Fibroblast of lung (primary cell): ENCODE measurements around the gene CCDC102A.

Experiments
- CTCF ChIP-seq, 2 donors: IDR thresholded peaks in 1 of 2; conservative IDR thresholded peaks in 1 of 2; 1 replicate in 1 of 2; 2 replicates in 1 of 2; pipeline ENCODE4 v1.5.1; 2011 to 2012; ENCODE audit warnings: low read length in 2 of 2, control low read depth in 1 of 2, inconsistent platforms in 1 of 2, low read depth in 1 of 2, mild to moderate bottlenecking in 1 of 2
- EZH2 ChIP-seq: IDR thresholded peaks from 2 replicates; pipeline ENCODE4 v1.5.1; 2012; ENCODE audit warnings: low read length, control low read depth, mild to moderate bottlenecking; ENCODE audit errors: missing control alignments

GRCh38 chr16:57479205-57479975, 57.0 kb downstream of the CCDC102A start:
- no peak for TF ChIP-seq EZH2
- TF ChIP-seq CTCF (conservative IDR thresholded peaks at IDR 0.05 in 1 of 2, IDR thresholded peaks at IDR 0.05 in 1 of 2; ENCODE audit: low read depth in 1 of 2, low read length in 2 of 2) = no peak
